ENCODE results near the gene PARVB. TPM values are rescaled to one million over a fixed set of nuclear protein-coding genes. Genes with fewer than 3 reads are reported as not detected.

Gene PARVB
- total and polyA plus RNA-seq, 4 donors, result 7.9 to 34.6 (median 20.2) TPM

DNA sequence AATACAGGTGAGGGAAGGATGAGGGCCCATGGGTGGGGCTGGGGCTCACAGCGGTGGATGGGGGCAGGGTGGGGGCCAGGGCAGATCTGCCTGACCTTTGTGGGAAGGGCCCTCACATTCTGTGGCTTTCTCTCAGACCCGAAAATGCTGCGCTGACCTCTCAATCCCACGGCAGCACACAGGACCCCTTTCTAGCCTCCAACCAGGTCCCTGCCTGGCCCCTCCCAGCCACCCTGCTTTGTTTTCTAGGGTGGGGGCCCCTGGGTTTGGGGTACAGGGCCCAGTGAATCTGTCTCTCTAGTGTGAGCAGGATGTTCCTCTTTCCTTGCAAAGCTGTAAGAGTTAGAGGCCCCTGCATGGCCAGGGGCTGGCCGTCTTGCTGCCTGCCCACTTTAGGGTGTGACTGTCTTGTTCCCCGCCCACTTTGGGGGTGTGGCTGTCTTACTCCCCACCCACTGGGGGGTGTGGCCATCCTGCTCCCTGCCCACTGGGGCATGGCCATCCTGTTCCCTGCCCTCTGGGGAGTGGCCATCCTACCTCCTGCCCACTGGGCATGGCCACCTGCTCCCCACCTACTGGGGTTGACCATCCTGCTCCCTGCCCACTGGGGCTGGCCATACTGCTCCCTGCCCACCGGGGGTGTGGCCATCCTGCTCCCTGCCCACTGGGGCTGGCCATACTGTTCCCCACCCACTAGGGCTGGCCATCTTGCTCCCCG lies 168.2 kb downstream of the PARVB start:
- H3K9me3 ChIP-seq (ENCODE audit: control insufficient read depth, low read length), result no peaks in the 10 kb centered on the region
- DNase-seq (peak in 1 of 2 donors; percentile 59), ATAC-seq (ENCODE audit: low FRiP score) (peak; percentile 11)
- no peaks in the 10 kb centered on the region for H3K4me1 ChIP-seq (ENCODE audit: control insufficient read depth in 1 of 2, insufficient read depth in 2 of 2, low read length in 2 of 2)
- no peak overlapping the region for H3K4me3 ChIP-seq (ENCODE audit: low read length in 2 of 2)
- no peaks in the 10 kb centered on the region for H3K36me3 ChIP-seq (ENCODE audit: control insufficient read depth in 1 of 2, insufficient read depth in 2 of 2, low read length in 1 of 2)
- no peak overlapping the region for H3K27ac ChIP-seq (ENCODE audit: low read depth in 1 of 2, low read length in 2 of 2)
- intact Hi-C loops (cut with DNase I), result loop anchor here in 1 of 2 donors (10.0 kb wide), 1 partner anchor 63 kb away; no protein-coding TSS in a partner anchor
- 91 to 97% methylated on average over 8 of the region's 8 CpGs for WGBS, 2 donors
- H3K27me3 ChIP-seq (ENCODE audit: control insufficient read depth in 1 of 2, insufficient read depth in 2 of 2, low read length in 1 of 2), result no peaks in the 10 kb centered on the region

DNA sequence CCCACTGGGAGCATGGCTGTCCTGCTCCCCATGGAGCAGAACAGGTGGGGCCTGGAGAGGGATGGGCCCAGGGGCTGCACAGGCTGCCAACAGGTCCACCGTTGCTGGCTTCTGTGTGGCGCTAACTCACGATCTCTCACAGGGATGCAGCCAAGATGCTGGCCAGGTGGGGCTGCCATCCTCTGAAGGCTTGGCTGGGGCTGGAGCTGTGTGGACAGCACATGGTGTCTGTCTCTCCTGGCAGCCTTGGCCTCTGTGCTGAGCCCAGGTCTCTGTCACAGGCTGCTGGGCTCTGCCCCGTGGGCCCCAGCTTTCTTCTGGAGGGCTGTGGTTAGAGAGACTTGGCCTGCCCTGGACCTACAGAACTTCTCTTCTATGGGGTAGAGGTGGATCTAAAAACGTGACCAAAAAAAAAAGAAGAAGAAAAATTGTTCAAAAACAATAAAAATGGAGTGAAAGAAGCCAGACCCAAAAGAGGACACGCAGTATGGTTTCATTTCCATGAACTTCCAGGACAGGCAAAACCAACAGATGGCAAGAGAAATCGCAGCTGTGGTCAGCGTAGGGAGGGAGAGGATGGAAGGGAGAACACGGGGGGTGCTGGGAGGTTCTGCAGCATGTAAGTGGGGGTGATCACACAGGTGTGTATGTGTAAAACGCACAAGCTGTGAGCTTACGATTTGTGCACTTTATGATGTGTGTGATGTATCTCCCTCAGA lies 168.9 kb downstream of the PARVB start:
- no peak for ATAC-seq (ENCODE audit: low FRiP score)
- WGBS, 2 donors, result 74 to 77% methylated on average over 11 of the region's 11 CpGs
- Histone ChIP-seq H3K27me3 (ENCODE audit: control insufficient read depth in 1 of 2, insufficient read depth in 2 of 2, low read length in 1 of 2) (no peaks in the 10 kb centered on the region), H3K4me3 (ENCODE audit: low read length in 2 of 2) (no peak overlapping the region), H3K27ac (ENCODE audit: low read depth in 1 of 2, low read length in 2 of 2) (no peak overlapping the region), H3K9me3 (ENCODE audit: control insufficient read depth, low read length) (no peaks in the 10 kb centered on the region), H3K4me1 (ENCODE audit: control insufficient read depth in 1 of 2, insufficient read depth in 2 of 2, low read length in 2 of 2) (no peaks in the 10 kb centered on the region), H3K36me3 (ENCODE audit: control insufficient read depth in 1 of 2, insufficient read depth in 2 of 2, low read length in 1 of 2) (no peaks in the 10 kb centered on the region)
- intact Hi-C loops (cut with DNase I), result loop anchor here in 1 of 2 donors (10.0 kb wide), 1 partner anchor 62 kb away; no protein-coding TSS in a partner anchor
- peak in 1 of 2 donors; percentile 51 for DNase-seq

DNA sequence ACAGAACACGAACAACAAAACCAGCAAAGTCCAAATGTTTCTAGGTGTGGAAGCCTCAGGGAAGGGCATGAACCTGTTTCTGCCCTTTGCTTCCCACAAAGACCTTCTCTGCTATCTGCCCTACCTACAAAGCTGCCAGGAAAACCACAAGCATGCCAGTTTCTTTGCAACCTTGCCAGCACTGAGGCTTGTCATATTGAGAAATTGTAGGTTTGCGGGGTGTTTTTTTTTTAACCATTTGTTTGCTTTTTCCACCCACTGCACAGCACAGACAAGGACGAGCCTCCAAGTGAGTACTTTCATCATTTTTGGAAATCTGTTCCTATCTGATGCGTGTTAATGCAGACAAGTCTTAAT lies 169.4 kb downstream of the PARVB start:
- WGBS, 2 donors, result 63 to 66% methylated on average over 4 of the region's 4 CpGs

DNA sequence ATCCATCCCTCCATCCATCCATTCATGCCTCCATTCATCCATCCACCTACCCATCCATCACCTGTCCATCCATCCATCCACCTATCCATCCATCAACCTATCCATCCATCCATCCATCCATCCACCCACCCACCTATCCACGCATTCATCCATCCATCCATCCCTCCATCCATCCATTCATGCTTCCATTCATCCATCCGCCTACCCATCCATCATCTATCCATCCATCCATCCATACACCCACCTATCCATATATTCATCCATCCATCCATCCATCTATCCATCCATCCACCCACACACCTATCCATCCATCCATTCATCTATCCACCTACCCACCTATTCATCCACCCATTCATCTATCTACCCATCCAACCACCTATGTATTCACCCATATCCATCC lies 170.5 kb downstream of the PARVB start:
- H3K9me3 ChIP-seq (ENCODE audit: control insufficient read depth, low read length), result no peaks in the 10 kb centered on the region
- no peak overlapping the region for H3K4me3 ChIP-seq (ENCODE audit: low read length in 2 of 2)
- H3K36me3 ChIP-seq (ENCODE audit: control insufficient read depth in 1 of 2, insufficient read depth in 2 of 2, low read length in 1 of 2), result no peaks in the 10 kb centered on the region
- DNase-seq (no peak), ATAC-seq (ENCODE audit: low FRiP score) (no peak)
- H3K27me3 ChIP-seq (ENCODE audit: control insufficient read depth in 1 of 2, insufficient read depth in 2 of 2, low read length in 1 of 2), result no peaks in the 10 kb centered on the region
- no peak overlapping the region for H3K27ac ChIP-seq (ENCODE audit: low read depth in 1 of 2, low read length in 2 of 2)
- WGBS, 2 donors, result 96 to 97% methylated on average over 2 of the region's 2 CpGs
- intact Hi-C loops (cut with DNase I), result loop anchor here in 1 of 2 donors (10.0 kb wide), 1 partner anchor 60 kb away; no protein-coding TSS in a partner anchor
- no peaks in the 10 kb centered on the region for H3K4me1 ChIP-seq (ENCODE audit: control insufficient read depth in 1 of 2, insufficient read depth in 2 of 2, low read length in 2 of 2)

More for the DNA sequence above, 169.4 kb downstream of the PARVB start:
- intact Hi-C loops (cut with DNase I), result loop anchor here in 1 of 2 donors (10.0 kb wide), 1 partner anchor 61 kb away; no protein-coding TSS in a partner anchor
- H3K36me3 ChIP-seq (ENCODE audit: control insufficient read depth in 1 of 2, insufficient read depth in 2 of 2, low read length in 1 of 2), result no peaks in the 10 kb centered on the region
- no peaks in the 10 kb centered on the region for H3K9me3 ChIP-seq (ENCODE audit: control insufficient read depth, low read length)
- no peak for DNase-seq
- H3K4me1 ChIP-seq (ENCODE audit: control insufficient read depth in 1 of 2, insufficient read depth in 2 of 2, low read length in 2 of 2), result no peaks in the 10 kb centered on the region
- no peak overlapping the region for H3K4me3 ChIP-seq (ENCODE audit: low read length in 2 of 2)
- H3K27me3 ChIP-seq (ENCODE audit: control insufficient read depth in 1 of 2, insufficient read depth in 2 of 2, low read length in 1 of 2), result no peaks in the 10 kb centered on the region
- no peak for ATAC-seq (ENCODE audit: low FRiP score)
- H3K27ac ChIP-seq (ENCODE audit: low read depth in 1 of 2, low read length in 2 of 2), result no peak overlapping the region

DNA sequence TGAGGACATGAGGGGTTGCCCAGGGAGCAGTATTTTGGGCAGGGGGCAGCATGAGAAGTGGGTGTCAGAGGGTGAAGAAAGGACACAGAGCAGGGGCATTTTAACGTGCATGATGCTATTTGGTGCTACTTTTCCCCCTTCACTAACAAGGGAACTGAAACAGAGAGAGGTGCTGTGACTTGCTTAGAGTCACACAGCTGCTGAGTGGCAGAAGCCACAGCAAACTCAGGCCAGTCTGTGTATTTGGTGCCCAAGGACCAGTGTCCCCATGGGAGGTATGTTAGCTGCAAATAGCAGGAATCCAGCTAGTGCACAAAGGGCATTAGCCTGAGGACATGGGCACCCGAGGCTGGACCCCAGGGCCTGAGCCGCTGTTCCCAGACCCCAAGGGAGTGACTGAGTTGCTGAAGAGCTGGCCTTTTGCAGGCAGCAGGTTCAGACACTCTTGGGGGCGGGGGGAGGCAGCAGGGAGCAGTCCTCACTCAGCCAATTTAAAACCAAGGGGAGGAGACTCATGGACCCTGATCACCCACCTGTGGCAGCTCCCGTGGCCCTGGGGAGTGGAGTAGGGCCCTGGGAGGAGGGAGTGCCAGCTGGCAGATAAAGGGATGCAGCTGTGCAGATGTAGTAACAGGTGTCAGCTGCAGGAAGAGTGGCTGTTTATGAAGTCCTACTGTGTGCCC lies 171.2 kb downstream of the PARVB start:
- no peaks in the 10 kb centered on the region for H3K4me1 ChIP-seq (ENCODE audit: control insufficient read depth in 1 of 2, insufficient read depth in 2 of 2, low read length in 2 of 2)
- ATAC-seq (ENCODE audit: low FRiP score), result no peak
- H3K27me3 ChIP-seq (ENCODE audit: control insufficient read depth in 1 of 2, insufficient read depth in 2 of 2, low read length in 1 of 2), result no peaks in the 10 kb centered on the region

DNA sequence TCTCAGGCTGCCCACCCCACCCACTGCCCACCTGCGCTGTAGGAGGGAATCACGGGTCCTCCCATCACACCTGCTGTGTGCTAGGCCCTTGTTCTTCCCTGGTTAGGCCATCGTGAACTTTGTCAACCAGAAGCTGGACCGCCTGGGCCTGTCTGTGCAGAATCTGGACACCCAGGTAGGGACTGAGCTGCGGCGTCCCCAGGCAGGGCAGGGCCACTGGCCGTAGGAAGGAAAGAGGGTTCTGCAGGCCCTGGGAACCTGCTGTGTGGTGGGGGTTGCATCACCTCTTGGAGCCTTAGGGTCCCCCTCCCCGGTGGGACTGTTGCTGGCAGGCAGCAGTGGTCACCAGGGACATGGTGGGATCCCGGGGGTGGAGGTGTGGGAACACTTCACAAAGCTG lies 172.1 kb downstream of the PARVB start:
- Histone ChIP-seq H3K9me3 (ENCODE audit: control insufficient read depth, low read length) (no peaks in the 10 kb centered on the region), H3K36me3 (ENCODE audit: control insufficient read depth in 1 of 2, insufficient read depth in 2 of 2, low read length in 1 of 2) (no peaks in the 10 kb centered on the region), H3K4me3 (ENCODE audit: low read length in 2 of 2) (no peak overlapping the region), H3K27me3 (ENCODE audit: control insufficient read depth in 1 of 2, insufficient read depth in 2 of 2, low read length in 1 of 2) (no peaks in the 10 kb centered on the region), H3K27ac (ENCODE audit: low read depth in 1 of 2, low read length in 2 of 2) (no peak overlapping the region), H3K4me1 (ENCODE audit: control insufficient read depth in 1 of 2, insufficient read depth in 2 of 2, low read length in 2 of 2) (no peaks in the 10 kb centered on the region)
- intact Hi-C loops (cut with DNase I), result loop anchor here in 1 of 2 donors (10.0 kb wide), 1 partner anchor 59 kb away; no protein-coding TSS in a partner anchor
- ATAC-seq (ENCODE audit: low FRiP score) (no peak), DNase-seq (no peak)
- WGBS, 2 donors, result 74 to 79% methylated on average over 9 of the region's 9 CpGs

More for the DNA sequence above, 171.2 kb downstream of the PARVB start:
- intact Hi-C loops (cut with DNase I), result loop anchor here in 1 of 2 donors (10.0 kb wide), 1 partner anchor 59 kb away; no protein-coding TSS in a partner anchor
- peak in 1 of 2 donors; percentile 64 for DNase-seq
- WGBS, 2 donors, result 70 to 71% methylated on average over 5 of the region's 5 CpGs
- Histone ChIP-seq H3K27ac (ENCODE audit: low read depth in 1 of 2, low read length in 2 of 2) (no peak overlapping the region), H3K4me3 (ENCODE audit: low read length in 2 of 2) (no peak overlapping the region), H3K36me3 (ENCODE audit: control insufficient read depth in 1 of 2, insufficient read depth in 2 of 2, low read length in 1 of 2) (no peaks in the 10 kb centered on the region), H3K9me3 (ENCODE audit: control insufficient read depth, low read length) (no peaks in the 10 kb centered on the region)

DNA sequence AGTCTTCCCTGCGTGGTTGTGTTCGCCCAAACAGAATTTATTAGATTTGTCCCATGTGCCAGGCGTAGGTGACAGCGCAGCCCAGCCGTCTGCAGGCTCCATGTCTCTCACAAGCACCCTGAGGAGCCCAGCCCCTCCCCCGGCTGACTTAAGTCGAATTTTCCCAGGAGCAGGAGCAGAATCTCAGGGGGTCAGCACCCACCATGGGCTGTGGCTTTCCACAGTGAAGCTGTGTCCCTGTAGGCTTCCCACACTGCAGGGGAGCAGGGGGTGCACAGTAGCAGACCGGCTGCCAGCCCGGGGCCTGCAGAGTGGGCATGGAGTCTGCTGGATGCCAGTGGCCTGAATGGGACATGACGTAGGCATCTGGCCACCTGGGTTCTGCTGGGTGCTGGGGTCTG lies 172.6 kb downstream of the PARVB start:
- DNase-seq, result no peak
- intact Hi-C loops (cut with DNase I), result loop anchor here in 1 of 2 donors (10.0 kb wide), 1 partner anchor 58 kb away; no protein-coding TSS in a partner anchor
- no peak overlapping the region for H3K4me3 ChIP-seq (ENCODE audit: low read length in 2 of 2)
- no peaks in the 10 kb centered on the region for H3K4me1 ChIP-seq (ENCODE audit: control insufficient read depth in 1 of 2, insufficient read depth in 2 of 2, low read length in 2 of 2)
- no peaks in the 10 kb centered on the region for H3K27me3 ChIP-seq (ENCODE audit: control insufficient read depth in 1 of 2, insufficient read depth in 2 of 2, low read length in 1 of 2)
- WGBS, 2 donors, result 76 to 78% methylated on average over 10 of the region's 10 CpGs
- ATAC-seq (ENCODE audit: low FRiP score), result no peak
- H3K27ac ChIP-seq (ENCODE audit: low read depth in 1 of 2, low read length in 2 of 2), result no peak overlapping the region
- H3K36me3 ChIP-seq (ENCODE audit: control insufficient read depth in 1 of 2, insufficient read depth in 2 of 2, low read length in 1 of 2), result no peaks in the 10 kb centered on the region
- no peaks in the 10 kb centered on the region for H3K9me3 ChIP-seq (ENCODE audit: control insufficient read depth, low read length)

DNA sequence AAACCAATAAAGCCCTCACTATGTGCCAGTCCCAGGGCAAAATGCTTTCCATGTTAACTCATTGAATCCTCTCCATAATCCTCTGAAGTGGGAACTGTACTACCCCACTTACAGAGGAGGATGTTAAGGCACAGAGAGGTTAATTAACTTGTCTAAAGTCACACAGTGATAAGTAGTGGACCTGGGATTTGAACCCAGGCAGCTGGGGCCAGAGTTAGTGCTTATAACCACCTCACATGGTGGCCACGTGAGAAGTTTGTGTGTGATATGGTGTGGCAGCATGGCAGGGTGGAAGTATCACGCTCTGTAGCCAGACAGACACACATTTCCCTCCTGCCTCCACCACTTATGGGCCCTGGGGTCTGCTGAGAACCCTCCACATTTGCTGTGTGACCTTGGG lies 173.2 kb downstream of the PARVB start:
- H3K36me3 ChIP-seq (ENCODE audit: control insufficient read depth in 1 of 2, insufficient read depth in 2 of 2, low read length in 1 of 2), result no peaks in the 10 kb centered on the region
- intact Hi-C loops (cut with DNase I), result loop anchor here in 1 of 2 donors (10.0 kb wide), 1 partner anchor 58 kb away; no protein-coding TSS in a partner anchor
- DNase-seq (no peak), ATAC-seq (ENCODE audit: low FRiP score) (no peak)
- no peaks in the 10 kb centered on the region for H3K27me3 ChIP-seq (ENCODE audit: control insufficient read depth in 1 of 2, insufficient read depth in 2 of 2, low read length in 1 of 2)
- no peak overlapping the region for H3K4me3 ChIP-seq (ENCODE audit: low read length in 2 of 2)
- no peaks in the 10 kb centered on the region for H3K4me1 ChIP-seq (ENCODE audit: control insufficient read depth in 1 of 2, insufficient read depth in 2 of 2, low read length in 2 of 2)
- WGBS, 2 donors, result 90 to 95% methylated on average over 2 of the region's 2 CpGs
- no peak overlapping the region for H3K27ac ChIP-seq (ENCODE audit: low read depth in 1 of 2, low read length in 2 of 2)
- H3K9me3 ChIP-seq (ENCODE audit: control insufficient read depth, low read length), result no peaks in the 10 kb centered on the region
